ENCODE data around the gene DUSP28. TPM values are rescaled to one million over a fixed set of nuclear protein-coding genes. Genes with fewer than 3 reads are reported as not detected.

Gene DUSP28
- total and polyA plus RNA-seq, 2 of the 8 experiments (the other 6 are each of a cell fraction or from before 2014, with no cell fraction given): 2.1 to 2.3 TPM

DNA sequence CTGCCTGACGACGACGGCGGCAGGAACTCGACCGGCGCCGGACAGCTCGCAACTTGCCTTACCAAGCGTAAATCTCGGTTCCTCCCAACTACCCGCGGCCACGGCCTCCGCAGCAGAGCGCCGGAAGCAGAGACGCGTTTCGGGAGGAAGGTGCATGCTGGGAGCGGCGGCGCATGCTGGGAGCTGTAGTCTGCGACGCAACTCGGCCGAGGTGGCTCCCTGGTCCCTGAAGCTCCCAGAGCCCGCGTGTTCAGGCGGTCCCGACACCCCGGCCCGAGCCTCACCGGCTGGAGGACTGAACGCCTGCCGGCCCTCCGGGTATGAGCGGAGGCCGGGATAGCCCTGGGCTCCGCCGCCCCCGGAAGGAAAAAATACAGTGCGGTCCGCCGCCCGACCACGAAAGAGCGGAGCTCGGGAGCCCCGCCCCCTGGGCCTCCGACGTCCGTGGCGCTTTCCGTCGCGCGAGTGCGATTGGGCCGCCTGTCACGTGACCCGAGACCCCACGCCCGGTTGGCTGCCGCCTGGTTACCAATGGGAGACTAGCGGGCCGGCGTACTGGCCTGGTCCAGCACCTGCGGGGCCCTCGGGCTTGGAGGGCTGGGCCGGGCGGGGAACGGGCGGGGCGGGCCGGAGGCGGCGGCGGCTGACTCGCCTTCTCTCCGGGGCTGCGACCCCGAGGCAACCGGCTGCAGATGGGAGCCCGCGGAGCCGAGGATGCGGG lies 26.2 kb downstream of the DUSP28 start, which contains the start of gene CAPN10 (continued):
- no peak for TF ChIP-seq RFX5 (IDR thresholded peaks at IDR 0.05; ENCODE audit: borderline replicate concordance, low read depth, low read length)
- no peak for TF ChIP-seq TEAD4 (IDR thresholded peaks at IDR 0.05; ENCODE audit: low read depth, low read length)
- no peak for TF ChIP-seq MAFK (IDR thresholded peaks at IDR 0.05; ENCODE audit: low read depth, low read length)
- peak; percentile 41; the same call in 1 of the 2 replicates for TF ChIP-seq POLR2AphosphoS5 (IDR thresholded peaks at IDR 0.05; ENCODE audit: low read depth, low read length)
- no peak for TF ChIP-seq SIRT6 (IDR thresholded peaks at IDR 0.05; ENCODE audit: low read length)
- TF ChIP-seq KDM4A (IDR thresholded peaks at IDR 0.05; ENCODE audit: low read depth, low read length, severe bottlenecking): peak; percentile 83
- TF ChIP-seq, protein P1, sequence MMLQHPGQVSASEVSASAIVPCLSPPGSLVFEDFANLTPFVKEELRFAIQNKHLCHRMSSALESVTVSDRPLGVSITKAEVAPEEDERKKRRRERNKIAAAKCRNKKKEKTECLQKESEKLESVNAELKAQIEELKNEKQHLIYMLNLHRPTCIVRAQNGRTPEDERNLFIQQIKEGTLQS (IDR thresholded peaks at IDR 0.05; ENCODE audit: insufficient read depth, low read depth, low read length): peak; percentile 67
- peak; percentile 44 for TF ChIP-seq SAP30 (IDR thresholded peaks at IDR 0.05; ENCODE audit: insufficient read depth, insufficient replicate concordance, low read length)
- TF ChIP-seq YY1 (IDR thresholded peaks at IDR 0.05; ENCODE audit: low read depth, low read length): no peak
- TF ChIP-seq TAF7 (optimal IDR thresholded peaks at IDR 0.05; ENCODE audit: borderline replicate concordance, low read depth, low read length): no peak

All from H1 (cell line).